COLO668 (cell line): ENCODE results near the gene CKS1B.
A peak's percentile ranks its signal among the peaks of the same experiment; 100 is the strongest.
"Not testable (repeated sequence)": the region's sequence is repeated elsewhere in the genome, so short reads cannot be mapped to it uniquely, and the experiment has no call there.

ENCODE experiments used
- DNase-seq: peaks from one replicate; lab custom pipeline; 2025; ENCODE audit not compliant: unreplicated experiment; lab: John Stamatoyannopoulos, UW

The CKS1B gene

GRCh38 chr1:154962795-154963330, 11.6 kb upstream of the CKS1B start:
- no peak for DNase-seq

DNA sequence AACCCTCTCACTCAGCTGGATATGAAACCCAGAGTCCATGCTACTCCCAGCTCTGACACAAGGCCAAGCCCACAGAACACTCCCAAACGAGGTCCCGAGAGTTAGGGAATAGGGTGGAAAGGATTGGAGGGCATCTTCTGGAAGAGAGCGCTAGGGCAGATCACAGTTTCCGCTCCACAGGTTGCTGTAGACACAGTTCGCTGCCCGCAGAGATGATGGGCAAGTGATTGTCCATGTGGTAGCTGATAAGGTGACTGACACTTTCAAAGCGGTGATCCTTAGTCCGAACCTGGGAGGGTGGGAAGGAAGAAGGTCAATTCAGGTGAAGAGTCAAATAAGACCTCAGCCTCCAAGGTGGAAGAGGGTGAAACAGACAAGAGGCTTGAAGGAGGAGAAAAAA, 10.8 kb upstream of the CKS1B start:
- DNase-seq, result no peak

- no peak for DNase-seq
Measured at GRCh38 chr1:154964359-154964758, 10.1 kb upstream of the CKS1B start.

- no peak for DNase-seq
Measured at GRCh38 chr1:154966111-154966510, 8.4 kb upstream of the CKS1B start.

DNA sequence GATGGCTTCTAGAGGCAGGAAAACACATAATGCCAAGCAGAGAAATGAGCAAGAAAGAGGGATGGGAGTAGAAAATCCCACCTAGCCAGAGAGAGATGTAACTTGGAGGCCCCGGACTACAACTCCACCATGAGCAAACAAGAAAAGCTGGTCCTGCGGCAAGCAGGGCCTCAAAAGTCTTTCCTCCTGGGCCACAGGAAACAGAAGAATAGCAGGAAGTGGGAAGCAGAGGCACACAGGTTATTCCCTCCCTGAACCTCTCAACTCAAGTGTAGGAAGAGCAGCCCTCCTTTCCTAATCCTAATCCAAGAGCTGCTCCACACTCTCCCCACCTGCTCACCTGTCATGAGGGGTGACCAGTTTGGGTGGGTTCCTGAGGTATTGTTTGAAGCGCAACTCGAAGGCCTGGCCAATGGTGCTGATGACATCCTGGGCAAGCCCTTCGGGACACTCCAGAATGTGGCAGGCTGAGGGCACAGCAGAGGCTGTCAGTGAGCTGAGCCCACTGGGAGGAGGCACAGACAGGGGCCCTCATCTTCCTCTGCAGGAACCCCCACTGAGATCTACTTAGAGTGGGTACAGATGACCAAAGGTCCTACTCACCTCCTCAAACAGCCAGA, 7.0 kb upstream of the CKS1B start:
- DNase-seq, result no peak

GRCh38 chr1:154968731-154969130, 5.8 kb upstream of the CKS1B start:
- no peak for DNase-seq

GRCh38 chr1:154969246-154969645, 5.2 kb upstream of the CKS1B start:
- no peak for DNase-seq

DNA sequence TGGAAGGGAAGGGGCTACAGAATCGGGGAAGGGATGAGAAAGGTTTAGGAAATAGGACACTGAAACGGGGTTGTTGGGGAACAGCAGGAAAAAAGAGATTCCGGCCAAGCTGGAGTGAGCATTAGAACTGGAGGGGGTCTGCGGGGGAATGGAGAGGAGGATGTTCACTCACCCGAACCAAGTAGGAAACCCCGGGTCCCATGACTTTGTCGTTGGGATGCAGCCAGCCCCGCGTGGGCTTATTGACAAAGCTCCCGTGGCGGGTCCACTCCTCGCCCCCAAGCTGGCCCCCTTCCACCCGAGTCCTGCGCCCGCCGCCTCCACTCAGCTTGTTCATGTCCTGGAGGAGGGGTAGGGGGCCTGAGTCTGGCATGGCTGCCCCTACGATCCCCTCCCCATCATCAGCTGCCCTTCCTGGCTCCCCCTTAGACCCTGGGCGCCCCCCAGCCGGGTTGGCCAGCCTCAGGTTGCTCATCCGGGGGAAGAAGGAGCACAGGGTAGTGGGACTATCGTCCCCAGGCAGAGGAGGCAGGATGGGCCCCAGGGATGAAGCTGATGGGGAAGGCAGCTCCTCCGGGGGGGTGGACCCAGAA, 4.5 kb upstream of the CKS1B start:
- DNase-seq, result no peak

DNA sequence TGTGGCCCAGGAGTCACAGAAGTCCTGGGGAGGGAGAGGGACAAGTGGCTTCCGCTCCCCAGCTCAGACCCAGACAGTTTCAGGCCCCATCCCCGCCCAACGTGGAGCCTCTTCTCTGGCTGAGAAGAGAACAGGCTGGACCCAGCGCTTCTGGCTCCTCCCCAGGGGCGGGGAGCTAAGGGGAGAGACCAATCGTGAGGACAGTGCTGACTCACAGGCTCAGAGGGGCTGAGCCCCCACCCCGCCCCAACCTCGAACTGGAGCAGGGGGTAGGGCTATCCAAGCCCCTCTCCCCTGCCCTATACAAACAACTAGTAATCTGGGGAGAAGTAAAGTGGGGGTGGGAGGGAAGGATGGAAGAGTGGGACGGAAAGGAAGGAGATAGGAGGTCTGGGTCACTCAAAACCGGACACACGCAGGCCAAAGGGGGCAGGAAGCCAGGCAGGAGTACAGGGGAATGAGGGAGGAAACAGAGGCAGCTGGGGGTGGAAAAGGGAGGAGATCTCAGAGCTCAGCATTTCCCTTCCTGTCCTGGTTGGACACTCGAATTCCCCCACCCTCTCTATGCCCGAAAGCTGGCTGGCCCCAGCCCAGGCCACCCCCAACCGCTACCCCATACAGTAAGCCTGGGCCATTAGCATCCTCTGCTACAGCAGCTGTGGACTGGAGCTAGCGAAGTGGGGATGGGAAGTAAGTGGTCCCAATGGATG, 3.7 kb upstream of the CKS1B start, which contains the start of gene SHC1:
Gene SHC1 (minus strand): TSS at position 117 of the 710 bp plus-strand sequence. CDS start 221 bp downstream, outside the sequence.
- DNase-seq, result peak; percentile 71

- no peak for DNase-seq
Measured at GRCh38 chr1:154971341-154971998, 3.0 kb upstream of the CKS1B start.

DNA sequence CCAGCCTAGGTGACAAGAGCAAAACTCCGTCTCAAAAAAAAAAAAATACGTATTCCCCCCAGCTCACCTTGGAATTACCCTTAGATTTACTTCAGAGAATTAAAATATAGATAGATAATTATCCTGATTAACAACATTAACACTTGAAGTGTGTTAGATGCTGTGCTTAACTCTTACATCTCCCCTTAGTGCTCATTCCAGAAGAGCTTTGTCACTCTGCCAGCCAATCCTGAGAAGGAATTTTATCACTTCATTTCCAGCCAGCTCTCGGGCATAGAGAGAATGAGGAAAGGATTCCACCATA, 2.3 kb upstream of the CKS1B start:
- no peak for DNase-seq

DNA sequence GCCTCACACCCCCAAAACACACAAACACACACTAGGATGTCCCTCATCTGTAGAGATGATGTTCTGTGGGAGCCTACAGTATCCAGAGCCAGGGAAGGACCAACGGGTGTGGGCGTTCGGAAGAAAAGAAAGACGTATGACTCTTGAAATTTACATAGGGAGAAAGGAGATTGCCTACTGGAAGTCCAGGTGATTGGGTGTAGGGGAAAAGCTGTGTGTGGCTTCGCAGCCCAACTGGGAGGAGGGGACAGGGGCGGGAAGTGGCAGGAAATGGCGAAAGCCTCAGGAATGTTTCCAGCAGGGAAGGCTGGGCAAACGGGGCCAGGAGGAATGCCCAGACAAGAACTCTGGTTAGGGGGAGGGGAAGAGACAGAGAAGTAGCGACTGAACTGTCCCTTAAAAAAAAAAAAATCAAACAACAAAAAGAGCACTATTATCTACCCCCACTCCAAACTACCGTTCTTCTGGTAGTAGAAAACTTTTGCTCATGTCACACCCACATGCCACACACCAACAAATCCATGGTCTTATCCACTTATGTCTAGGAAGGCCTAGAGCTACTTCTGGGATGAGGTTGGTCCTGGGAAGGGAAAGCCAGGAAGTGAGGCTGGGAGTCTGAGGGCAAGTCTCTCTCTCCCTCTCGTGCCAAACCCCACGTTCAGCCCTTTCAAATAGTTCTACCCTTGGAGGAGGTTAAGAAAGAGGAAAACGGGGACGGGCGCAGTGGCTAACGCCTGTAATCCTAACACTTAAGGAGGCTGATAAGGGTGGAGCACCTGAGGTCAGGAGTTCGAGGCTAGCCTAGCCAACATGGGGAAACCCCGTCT, 1.8 kb upstream of the CKS1B start:
- DNase-seq, result no peak

DNA sequence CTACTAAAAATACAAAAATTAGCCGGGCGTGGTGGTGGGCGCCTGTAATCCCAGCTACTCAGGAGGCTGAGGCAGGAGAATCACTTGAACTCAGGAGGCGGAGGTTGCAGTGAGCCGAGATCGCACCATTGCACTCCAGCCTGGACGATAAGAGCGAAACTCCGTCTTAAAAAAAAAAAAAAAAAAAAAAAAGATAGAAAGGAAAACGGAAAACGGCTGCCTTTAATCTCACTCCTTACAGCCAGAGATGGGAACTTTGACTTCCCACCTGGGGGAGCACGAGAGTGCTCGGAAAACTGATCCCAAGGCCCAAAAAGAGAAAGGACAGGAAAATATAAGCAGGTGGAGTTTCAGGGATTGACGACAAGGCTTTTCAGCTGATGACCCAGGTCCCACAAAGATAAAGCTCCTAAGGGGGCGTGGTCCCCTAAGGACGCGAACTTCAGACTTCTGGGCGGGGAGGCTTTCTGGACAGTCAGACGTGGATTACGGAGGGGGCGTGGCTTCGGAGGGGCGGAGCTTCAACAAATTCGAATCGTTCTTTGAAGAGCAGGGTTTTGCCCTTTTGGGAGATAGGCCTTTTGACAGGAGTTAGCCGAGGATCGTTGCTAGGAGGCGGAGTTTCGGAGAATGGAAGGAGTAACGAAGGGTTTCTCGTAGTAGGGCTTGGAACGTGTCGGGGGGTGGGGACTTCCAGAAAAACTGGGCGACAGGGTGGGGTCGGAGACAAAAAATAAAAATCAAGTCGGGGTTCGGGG, 958 bp upstream of the CKS1B start:
- peak; percentile 95 for DNase-seq

GRCh38 chr1:154974808-154975408, 427 bp downstream of the CKS1B start:
- peak; percentile 97 for DNase-seq

GRCh38 chr1:154975409-154976059, 1.1 kb downstream of the CKS1B start:
- peak; percentile 37 for DNase-seq

- not testable (repeated sequence) for DNase-seq
Measured at GRCh38 chr1:154977762-154978161, 3.3 kb downstream of the CKS1B start.

GRCh38 chr1:154978360-154978759, 3.9 kb downstream of the CKS1B start:
- DNase-seq, result no peak

DNA sequence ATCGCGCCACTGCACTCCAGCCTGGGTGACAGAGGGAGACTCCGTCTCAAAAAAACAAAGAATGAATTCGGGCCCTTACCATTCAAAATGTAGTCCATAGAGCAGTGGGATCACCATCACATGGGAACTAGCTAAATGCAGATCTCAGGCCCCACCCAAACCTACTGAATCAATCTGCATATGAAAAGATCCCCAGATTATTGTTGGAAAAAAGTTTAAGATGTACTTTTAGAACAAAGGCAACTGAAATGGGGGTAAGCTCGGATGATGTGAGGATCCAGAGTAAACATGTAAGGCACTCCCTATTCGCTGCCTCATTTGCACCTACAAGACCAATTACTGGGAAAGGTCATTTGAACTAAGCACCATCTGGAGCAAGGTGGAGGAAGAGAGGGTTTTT, 7.9 kb downstream of the CKS1B start:
- no peak for DNase-seq
